ENCODE results near the gene CARD6.
"Not testable (repeated sequence)": the region's sequence is repeated elsewhere in the genome, so short reads cannot be mapped to it uniquely, and the experiment has no call there.

CARD6 gene

DNA sequence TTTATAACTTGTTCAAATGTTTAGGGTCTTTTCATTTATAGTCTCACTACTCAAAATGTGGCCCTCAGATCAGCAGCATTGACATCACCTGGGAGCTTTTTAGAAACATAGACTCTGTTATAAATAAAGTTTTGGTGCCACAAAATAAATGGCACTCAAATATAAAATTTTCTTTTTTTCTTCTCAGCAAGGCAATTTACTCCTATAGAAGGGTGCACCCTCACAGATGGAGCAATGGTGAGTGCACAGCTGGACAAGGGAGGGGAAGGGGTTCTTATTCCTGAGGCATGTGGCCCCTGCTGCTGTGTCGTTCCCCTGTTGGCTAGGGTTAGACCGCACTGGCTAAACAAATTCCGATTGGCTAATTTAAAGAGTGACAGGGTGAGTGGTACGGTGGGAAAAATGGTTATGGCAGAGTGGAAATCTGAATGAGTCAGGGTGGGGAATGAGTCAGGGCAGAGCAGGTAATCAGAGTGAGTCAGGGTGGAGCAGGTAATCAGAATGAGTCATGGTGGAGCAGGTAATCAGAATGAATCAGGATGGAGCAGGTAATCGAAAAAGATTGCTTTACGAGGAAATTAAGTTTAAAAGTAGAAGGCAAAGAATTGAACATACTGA lies 36.3 kb downstream of the CARD6 start:
- DNase-seq, result no peak

DNA sequence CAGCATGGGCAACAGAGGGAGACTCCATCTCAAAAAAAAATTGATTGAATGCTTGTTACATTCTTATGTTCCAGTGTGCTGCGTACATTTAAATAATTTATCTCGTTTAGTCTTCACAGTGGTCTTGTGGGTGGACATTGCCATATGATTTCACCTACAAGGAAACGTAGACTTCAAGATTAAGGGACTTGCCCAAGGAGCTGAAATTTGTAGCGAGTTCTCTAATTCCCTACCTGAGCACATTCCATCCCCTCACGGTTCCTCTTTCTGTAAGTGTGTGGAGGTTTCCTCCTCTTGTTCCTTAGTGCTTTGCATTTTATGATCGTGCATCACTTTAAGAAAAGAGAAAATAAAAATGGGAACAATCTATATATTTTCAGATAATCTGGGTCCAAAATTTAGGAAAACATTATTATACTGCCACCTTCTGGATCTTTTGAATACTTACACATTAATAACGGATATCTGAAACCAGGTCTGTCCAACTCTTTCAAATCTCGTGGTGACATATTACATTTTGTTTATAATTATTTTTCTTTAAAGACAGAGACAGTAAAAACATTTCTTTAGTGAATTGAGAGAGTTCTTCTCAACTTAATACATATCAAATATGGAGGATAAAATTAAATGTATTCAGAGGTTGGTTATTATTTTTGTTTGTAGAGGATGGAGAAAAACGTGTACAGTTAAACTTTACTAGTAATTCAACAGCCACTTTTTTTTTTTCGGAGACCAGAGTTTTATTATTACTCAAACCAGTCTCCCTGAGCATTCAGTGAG lies 38.2 kb downstream of the CARD6 start:
- peak in 1 of 2 experiments; percentile 37 for DNase-seq

DNA sequence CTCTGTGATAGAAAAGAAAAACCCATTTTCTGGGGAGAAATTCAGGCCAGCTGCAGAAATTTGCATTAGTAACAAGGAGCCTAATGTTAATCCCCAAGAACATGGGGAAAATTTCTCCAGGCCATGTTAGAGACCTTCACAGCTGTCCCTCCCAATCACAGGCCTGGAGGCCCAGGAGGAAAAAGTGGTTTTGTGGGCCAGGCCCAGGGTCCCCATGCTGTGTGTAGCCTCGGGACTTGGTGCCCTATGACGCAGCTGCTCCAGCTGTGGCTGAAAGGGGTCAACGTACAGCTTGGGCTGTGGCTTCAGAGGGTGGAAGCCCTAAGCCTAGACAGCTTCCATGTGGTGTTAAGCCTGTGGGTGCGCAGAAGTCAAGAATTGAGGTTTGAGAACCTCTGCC lies 41.1 kb downstream of the CARD6 start:
- DNase-seq, result no peak

DNA sequence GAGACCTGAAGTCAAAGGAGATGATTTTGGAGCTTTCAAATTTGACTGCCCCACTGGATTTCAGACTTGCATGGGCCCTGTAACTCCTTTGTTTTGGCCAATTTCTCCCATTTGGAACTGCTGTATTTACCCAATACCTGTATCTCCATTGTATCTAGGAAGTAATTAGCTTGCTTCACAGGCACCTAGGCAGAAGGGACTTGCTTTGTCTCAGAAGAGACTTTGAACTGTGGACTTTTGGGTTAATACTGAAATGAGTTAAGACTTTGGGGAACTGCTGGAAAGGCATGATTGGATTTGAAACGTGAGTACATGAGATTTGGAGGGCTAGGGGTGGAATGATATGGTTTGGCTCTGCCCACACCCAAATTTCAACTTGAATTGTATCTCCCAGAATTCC lies 41.9 kb downstream of the CARD6 start:
- DNase-seq, result not testable (repeated sequence)

DNA sequence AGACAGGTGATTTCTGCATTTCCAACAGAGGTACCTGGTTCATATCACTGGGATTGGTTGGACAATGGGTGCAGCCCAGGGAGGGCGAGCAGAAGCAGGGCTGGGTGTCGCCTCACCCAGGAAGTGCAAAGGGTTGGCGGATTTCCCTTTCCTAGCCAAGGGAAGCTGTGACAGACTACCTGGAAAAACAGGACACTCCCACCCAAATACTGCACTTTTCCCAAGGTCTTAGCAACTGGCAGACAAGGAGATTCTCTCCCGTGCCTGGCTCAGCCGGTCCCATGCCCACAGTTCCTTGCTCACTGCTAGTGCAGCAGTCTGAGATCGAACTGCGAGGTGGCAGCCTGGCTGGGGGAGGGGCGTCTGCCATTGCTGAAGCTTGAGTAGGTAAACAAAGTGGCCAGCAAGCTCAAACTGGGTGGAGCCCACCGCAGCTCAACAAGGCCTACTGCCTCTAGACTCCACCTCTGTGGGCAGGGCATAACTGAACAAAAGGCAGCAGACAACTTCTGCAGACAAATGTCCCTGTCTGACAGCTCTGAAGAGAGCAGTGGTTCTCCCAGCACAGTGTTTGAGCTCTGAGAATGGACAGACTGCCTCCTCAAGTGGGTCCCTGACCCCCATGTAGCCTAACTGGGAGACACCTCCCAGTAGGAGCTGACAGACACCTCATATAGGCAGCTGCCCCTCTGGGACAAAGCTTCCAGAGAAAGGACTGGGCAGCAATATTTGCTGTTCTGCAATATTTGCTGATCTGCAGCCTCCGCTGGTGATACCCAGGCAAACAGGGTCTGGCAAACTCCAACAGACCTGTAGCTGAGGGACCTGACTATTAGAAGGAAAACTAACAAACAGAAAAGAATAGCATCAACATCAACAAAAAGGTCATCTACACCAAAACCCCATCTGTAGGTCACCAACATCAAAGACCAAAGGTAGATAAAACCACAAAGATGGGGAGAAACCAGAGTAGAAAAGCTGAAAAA lies 54.6 kb downstream of the CARD6 start:
- peak in 1 of 2 experiments; percentile 24 for DNase-seq

DNA sequence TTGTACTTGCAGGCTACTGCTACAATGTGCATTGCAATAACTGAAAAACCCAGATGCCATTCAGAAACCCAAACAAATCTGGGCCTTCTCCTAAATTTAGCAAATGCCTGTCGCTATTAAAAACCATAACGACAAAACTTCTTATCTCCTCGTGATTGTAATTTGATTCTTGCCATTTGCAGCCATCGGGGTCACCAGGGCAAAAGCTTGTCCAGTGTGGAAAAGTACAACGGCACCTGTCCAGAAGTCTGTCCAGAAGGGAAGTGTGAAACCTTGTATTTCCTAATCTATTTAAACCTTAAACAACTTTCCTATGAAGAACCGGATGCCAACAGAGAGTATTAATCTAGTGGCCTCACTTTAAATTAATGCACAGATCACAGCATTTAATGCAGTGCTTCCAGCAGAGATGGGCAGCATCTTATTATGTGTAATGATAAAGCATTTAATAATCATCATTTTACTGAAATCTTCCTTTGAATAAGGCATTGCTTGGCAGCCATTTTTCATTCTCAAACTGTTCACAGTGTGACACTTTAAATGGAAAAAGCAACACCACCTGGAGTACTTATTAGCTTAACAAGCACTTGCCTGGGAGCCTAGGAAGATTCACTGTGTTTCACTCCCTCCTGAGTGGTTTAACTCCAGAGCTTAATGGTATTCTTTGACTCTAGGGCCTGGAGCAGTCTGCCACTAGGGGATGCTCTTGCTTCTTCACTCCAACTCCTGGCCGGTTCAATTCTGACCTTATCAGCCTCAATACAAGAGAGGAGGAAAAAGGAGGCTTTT lies 63.2 kb downstream of the CARD6 start:
- peak; percentile 79 to 87 for DNase-seq

DNA sequence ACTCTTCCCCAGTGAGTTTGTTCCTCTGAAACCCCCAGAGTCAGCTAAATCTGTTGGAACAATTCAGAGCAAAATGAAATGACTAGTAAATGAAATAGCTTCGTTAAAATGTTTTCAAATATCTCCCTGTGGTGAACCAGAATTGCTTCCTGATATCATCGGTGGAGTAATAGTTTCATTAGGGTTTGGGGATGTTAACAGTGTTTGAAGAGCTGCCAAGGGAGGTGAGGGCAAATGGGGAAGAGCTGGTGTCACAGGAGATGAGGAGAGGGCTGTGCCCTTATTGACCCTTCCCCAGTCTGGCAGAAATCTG lies 63.8 kb downstream of the CARD6 start:
- no peak for DNase-seq

DNA sequence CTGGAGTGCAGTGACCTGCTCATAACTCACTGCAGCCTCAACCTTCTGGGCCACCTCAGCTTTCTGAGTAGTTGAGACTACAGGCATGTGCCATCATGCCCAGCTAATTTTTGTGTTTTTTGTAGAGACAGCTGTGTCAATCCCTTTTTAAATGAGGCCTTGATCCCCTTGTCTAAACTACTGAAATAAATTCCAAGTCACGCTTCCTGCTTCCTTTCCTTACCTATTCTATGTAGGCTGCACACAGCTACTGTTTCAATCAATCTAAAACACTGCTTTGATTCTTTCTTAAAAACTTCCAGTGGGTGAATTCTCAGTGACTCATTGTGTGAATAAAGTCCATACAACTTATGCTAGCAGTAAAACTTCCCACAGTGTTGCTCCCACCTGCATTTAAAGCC lies 65.2 kb downstream of the CARD6 start:
- no peak for DNase-seq

DNA sequence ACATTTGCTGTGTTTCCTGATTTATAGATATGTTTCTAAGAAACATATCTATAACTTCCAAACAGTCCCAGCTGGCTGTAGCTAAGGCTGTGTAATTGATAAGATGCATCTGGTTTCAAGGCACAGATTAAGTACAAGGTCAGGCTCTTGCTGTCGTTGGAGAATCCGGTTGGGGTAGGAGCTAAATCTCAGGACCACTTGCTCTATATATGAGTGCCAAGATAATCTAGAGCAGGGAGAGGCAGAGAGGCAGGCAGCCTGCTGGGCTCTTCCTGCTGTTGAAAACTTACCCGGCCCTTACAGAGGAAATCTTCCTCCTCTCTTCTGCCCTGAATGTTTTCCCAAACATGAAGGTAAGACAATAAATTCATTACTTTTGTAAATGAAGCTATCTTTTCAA lies 68.1 kb downstream of the CARD6 start, which contains the start of gene C7:
Gene C7 (plus strand): TSS at position 234 of the 400 bp plus-strand sequence. CDS start 114 bp downstream, at position 348.
- no peak for DNase-seq

DNA sequence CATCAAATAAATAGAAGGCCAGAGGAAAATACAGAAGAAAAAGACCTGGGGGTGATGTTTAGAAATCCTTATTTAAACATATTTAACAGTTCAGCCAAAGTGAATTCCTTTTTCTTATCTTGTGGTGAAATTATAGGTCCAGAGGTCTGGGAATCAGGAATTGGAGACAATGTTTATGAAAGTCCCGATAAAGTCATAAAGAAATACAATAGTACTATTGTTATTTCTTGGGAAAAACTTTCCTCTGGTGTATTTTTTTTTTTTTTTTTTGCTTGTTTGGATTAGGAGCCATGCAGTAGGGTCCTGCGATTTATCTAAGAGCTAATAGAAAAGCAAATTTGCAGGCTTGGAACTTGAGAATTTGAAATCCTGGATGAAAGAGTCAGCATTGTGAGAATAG lies 68.6 kb downstream of the CARD6 start:
- no peak for DNase-seq

Measured in SHP77 (cell line).